A549 (cell line): Measurements from ENCODE around the gene PDK4. TPM values are rescaled to one million over a fixed set of nuclear protein-coding genes. Genes with fewer than 3 reads are reported as not detected.

Experiments used
- ATAC-seq, 2 experiments: fragments of 200-7000 bp in 1 of 2; fragments of >200 bp in 1 of 2; cut with Nextera tagmentation in 1 of 2; cut with Tn5 transposase in 1 of 2; 3 replicates each; pipeline versions ENCODE4 v1.8.0 to v1.9.1; 2018 to 2020; ENCODE audit warnings: mild to moderate bottlenecking in 1 of 2, moderate library complexity in 1 of 2
- CTCF ChIA-PET: fragments of 300-600 bp; sonication (Branson Sonifier 250); formaldehyde crosslinking; extraction: SDS; loops from one replicate; lab custom pipeline; 2021; ENCODE audit warnings: antibody characterized with exemption, inconsistent platforms; lab: Yijun Ruan, JAX
- POLR2A ChIA-PET: fragments of 350-600 bp; formaldehyde crosslinking; extraction: SDS; loops from one replicate; lab custom pipeline; 2021; ENCODE audit warnings: antibody characterized with exemption, inconsistent platforms; lab: Yijun Ruan, JAX
- DNase-seq, 2 experiments: peaks; one replicate each; pipeline versions ENCODE4 v3.0.0 to v3.0.0-alpha.2; 2011 to 2016; ENCODE audit warnings: low read depth in 1 of 2, low spot score in 1 of 2
- FAIRE-seq: peaks from 2 replicates; lab custom pipeline; 2011; peaks lifted over from hg19 to GRCh38; lab: Jason Lieb, UNC
- H3K27ac ChIP-seq, 2 experiments: fragments of >200 bp; sonication (Bioruptor Twin); formaldehyde crosslinking; 3 replicates each; pipeline ENCODE4 v1.5.1; 2016 to 2017
- H3K4me1 ChIP-seq: fragments of >200 bp; sonication (Bioruptor Twin); formaldehyde crosslinking; 3 replicates; pipeline ENCODE4 v1.6.1; 2016
- H3K4me2 ChIP-seq: fragments of >200 bp; sonication (Bioruptor Twin); formaldehyde crosslinking; 3 replicates; pipeline ENCODE4 v1.6.1; 2016
- H3K4me3 ChIP-seq: fragments of >200 bp; sonication (Bioruptor Twin); formaldehyde crosslinking; 3 replicates; pipeline ENCODE4 v1.5.1; 2016
- H3K9me3 ChIP-seq: fragments of >200 bp; sonication (Bioruptor Twin); formaldehyde crosslinking; 3 replicates; pipeline ENCODE4 v1.6.1; 2016
- ATOH8 ChIP-seq: fragments of 250-450 bp; sonication (Bioruptor Pico); IDR thresholded peaks from 2 replicates; pipeline ENCODE4 v1.5.0; 2020; ENCODE audit warnings: low read depth, mild to moderate bottlenecking, moderate library complexity
- CBX8 ChIP-seq: fragments of 200-600 bp; sonication (generic); IDR thresholded peaks from 2 replicates; pipeline ENCODE4 v1.6.1; 2016
- E2F6 ChIP-seq: IDR thresholded peaks from 2 replicates; pipeline ENCODE4 v1.6.1; 2012; ENCODE audit warnings: low read depth, borderline replicate concordance
- FOXS1 ChIP-seq: fragments of 250-450 bp; sonication (Bioruptor Pico); IDR thresholded peaks from 2 replicates; pipeline ENCODE4 v1.5.0; 2020; ENCODE audit warnings: mild to moderate bottlenecking, moderate library complexity
- HEYL ChIP-seq: fragments of 250-450 bp; sonication (Bioruptor Pico); IDR thresholded peaks from 2 replicates; pipeline ENCODE4 v1.8.0; 2021; ENCODE audit warnings: mild to moderate bottlenecking, moderate library complexity
- HOXB13 ChIP-seq: fragments of 250-450 bp; sonication (Bioruptor Pico); IDR thresholded peaks from 2 replicates; pipeline ENCODE4 v1.5.0; 2020; ENCODE audit warnings: low read depth, mild to moderate bottlenecking, moderate library complexity
- JUN ChIP-seq, 2 experiments: fragments of >200 bp; sonication (Bioruptor Twin); formaldehyde crosslinking; IDR thresholded peaks; 2 replicates in 1 of 2; 3 replicates in 1 of 2; pipeline ENCODE4 v1.6.1; 2016 to 2017
- MAFK ChIP-seq: fragments of 450-650 bp; IDR thresholded peaks from 2 replicates; pipeline ENCODE4 v1.6.1; 2014; ENCODE audit not compliant: partially characterized antibody
- MAX ChIP-seq: IDR thresholded peaks from 2 replicates; pipeline ENCODE4 v1.6.1; 2012
- NR3C1 ChIP-seq: fragments of >200 bp; sonication (Bioruptor Twin); formaldehyde crosslinking; IDR thresholded peaks from 3 replicates; pipeline ENCODE4 v1.6.1; 2017
- PBX3 ChIP-seq: IDR thresholded peaks from 2 replicates; pipeline ENCODE4 v1.6.1; 2012
- PHF8 ChIP-seq: fragments of 200-600 bp; sonication (generic); IDR thresholded peaks from 2 replicates; pipeline ENCODE4 v1.6.1; 2016; ENCODE audit warnings: low read depth, mild to moderate bottlenecking, antibody characterized with exemption, moderate library complexity, borderline replicate concordance
- POLR2A ChIP-seq: IDR thresholded peaks from 2 replicates; pipeline ENCODE4 v1.6.1; 2012; ENCODE audit warnings: mild to moderate bottlenecking, low read length
- REST ChIP-seq: fragments of 200-600 bp; sonication (generic); IDR thresholded peaks from 2 replicates; pipeline ENCODE4 v1.6.1; 2016; ENCODE audit warnings: antibody characterized with exemption, mild to moderate bottlenecking, moderate library complexity
- SMC3 ChIP-seq: fragments of >200 bp; sonication (Bioruptor Twin); formaldehyde crosslinking; IDR thresholded peaks from 3 replicates; pipeline ENCODE4 v1.6.1; 2018; ENCODE audit warnings: inconsistent platforms
- TFCP2L1 ChIP-seq: fragments of 250-450 bp; sonication (Bioruptor Pico); IDR thresholded peaks from 2 replicates; pipeline ENCODE4 v1.5.0; 2021; ENCODE audit warnings: mild to moderate bottlenecking
- ZSCAN20 ChIP-seq: fragments of 250-450 bp; sonication (Bioruptor Pico); IDR thresholded peaks from 2 replicates; pipeline ENCODE4 v1.8.0; 2022; ENCODE audit warnings: mild to moderate bottlenecking, moderate library complexity
- WGBS: methylation state at CpG from one replicate; pipeline ENCODE4 v1.1.6; 2017; ENCODE audit errors: missing lambda C conversion rate; 5-methylcytosine and 5-hydroxymethylcytosine counted together
- polyA minus RNA-seq: library from RNA; depleted of rRNA, polyadenylated mRNA; stranded (reverse); fragments of >200 nt; gene quantifications from 2 replicates; pipeline ENCODE4 v1.2.3, GENCODE V29; 2011; rRNA and poly(A)+ RNA removed
- polyA plus RNA-seq, 4 experiments: library from polyadenylated mRNA; depleted of rRNA in 3 of 4; stranded (reverse); fragments of >200 nt; fragmentation: RNase III in 1 of 4; extraction: RNeasy Plus Mini Kit Qiagen cat#74134 plus additional on column Dnase treatment in 1 of 4; gene quantifications; 2 replicates in 3 of 4; 3 replicates in 1 of 4; pipeline ENCODE4 v1.2.3, GENCODE V29; 2011 to 2017

PDK4 gene
- polyA plus RNA-seq (2011; rRNA removed) (21.9 and 26.1 TPM in 2 replicates), polyA plus RNA-seq (2017; fragmentation: RNase III; extraction: RNeasy Plus Mini Kit Qiagen cat#74134 plus additional on column Dnase treatment) (5.5 to 8.6 TPM (median 6.5 TPM) in 3 replicates), polyA minus RNA-seq (13.2 and 14.7 TPM in 2 replicates)
- polyA plus RNA-seq (2012; cell fraction: cytosol; rRNA removed), result 2.4 and 3.0 TPM in 2 replicates
- 4.0 and 6.2 TPM in 2 replicates for polyA plus RNA-seq (2012; cell fraction: nucleus; rRNA removed)

- peak within 1 kb of the TSS; percentile 68 to 85 for H3K27ac ChIP-seq
- DNase-seq, result peak; percentile 60 to 81
- H3K9me3 ChIP-seq, result no peaks in the 10 kb centered on the region
- peak; percentile 97 to 98 for ATAC-seq
- FAIRE-seq, result no peak
- POLR2A ChIA-PET, result no interaction called here
- CTCF ChIA-PET, result interaction anchor here (0.6 to 2.0 kb wide), 6 partner anchors 8 to 91 kb away, joined by 3 to 4 read pairs (median 3); no protein-coding TSS in a partner anchor
- peak within 1 kb of the TSS; percentile 56 for H3K4me3 ChIP-seq
- peak within 1 kb of the TSS; percentile 87 for H3K4me2 ChIP-seq
- WGBS, result 1% methylated on average over 50 of the region's 63 CpGs
- H3K4me1 ChIP-seq, result no peaks in the 10 kb centered on the region
- TF ChIP-seq E2F6, result peak; percentile 74
- no peak for TF ChIP-seq FOXS1 (CRISPR knock-in tag)
- peak; percentile 48; the same call in 1 of the 2 replicates for TF ChIP-seq PHF8
- TF ChIP-seq REST, result peak; percentile 39; the same call in 1 of the 2 replicates
- TF ChIP-seq MAFK, result no peak
- no peak for TF ChIP-seq NR3C1
- TF ChIP-seq ATOH8 (CRISPR knock-in tag), result no peak
- TF ChIP-seq POLR2A, result peak; percentile 47
- TF ChIP-seq MAX, result peak; percentile 54; the same call in 1 of the 2 replicates
- peak in 1 of 2 experiments; percentile 38; a peak in 2 of 5 replicates for TF ChIP-seq JUN (IDR thresholded peaks at IDR 0.05)
- TF ChIP-seq ZSCAN20 (CRISPR knock-in tag), result no peak
- TF ChIP-seq HEYL (CRISPR knock-in tag), result no peak
- 0 out of 2 replicates have a peak, but pooled peaks have one; percentile 31 for TF ChIP-seq HOXB13 (CRISPR knock-in tag)
- TF ChIP-seq, all 56 proteins: peak for 7
Observed at GRCh38 chr7:95596198-95597063, at the start of gene PDK4. PDK4 (minus strand) TSS chr7:95596516; CDS start chr7:95596293, 223 bp downstream.

GRCh38 chr7:95642173-95642572, 45.9 kb upstream of the PDK4 start:
- Histone ChIP-seq H3K9me3 (no peaks in the 10 kb centered on the region), H3K4me2 (no peak overlapping the region), H3K4me3 (no peak overlapping the region), H3K27ac (no peak overlapping the region), H3K4me1 (no peaks in the 10 kb centered on the region)
- DNase-seq (no peak), FAIRE-seq (no peak), ATAC-seq (no peak)
- no peak for TF ChIP-seq CBX8
- TF ChIP-seq HEYL (CRISPR knock-in tag), result no peak
- TF ChIP-seq PBX3, result no peak
- TF ChIP-seq TFCP2L1 (CRISPR knock-in tag), result no peak
- no peak for TF ChIP-seq SMC3
- no peak for TF ChIP-seq JUN (IDR thresholded peaks at IDR 0.05)
- CTCF ChIA-PET, result interaction anchor here (1.5 kb wide), 1 partner anchor 49 kb away, joined by 4 read pairs; no protein-coding TSS in a partner anchor
- WGBS, result 52% methylated on average over 5 of the region's 5 CpGs
- POLR2A ChIA-PET, result no interaction called here
